Stimulated activated CD4-positive, alpha-beta T cell treated with anti-CD3 and anti-CD28 coated beads, Interleukin-1b, Interleukin-23, amount 100 ng/mL, for 24 hours (primary cell): ENCODE data around the gene FAM174B.
A peak's percentile ranks its signal among the peaks of the same experiment; 100 is the strongest.

Experiments used
- DNase-seq, 4 experiments: peaks; one replicate each; pipeline ENCODE4 v3.0.0-alpha.2; 2020; ENCODE audit warnings: low read depth in 4 of 4, low spot score in 1 of 4

Gene FAM174B

GRCh38 chr15:92643849-92644815, 11.4 kb downstream of the FAM174B start:
- DNase-seq = no peak

- no peak for DNase-seq
Measured at GRCh38 chr15:92638709-92639365, 16.7 kb downstream of the FAM174B start.

GRCh38 chr15:92638291-92638708, 17.3 kb downstream of the FAM174B start:
- DNase-seq = no peak

- DNase-seq = no peak
Measured at GRCh38 chr15:92637626-92638025, 17.9 kb downstream of the FAM174B start.

GRCh38 chr15:92636908-92637481, 18.6 kb downstream of the FAM174B start:
- DNase-seq = no peak

GRCh38 chr15:92636401-92636907, 19.1 kb downstream of the FAM174B start:
- DNase-seq = no peak

- DNase-seq = no peak
Measured at GRCh38 chr15:92634671-92635201, 20.8 kb downstream of the FAM174B start.

- DNase-seq = no peak
Measured at GRCh38 chr15:92634060-92634459, 21.5 kb downstream of the FAM174B start.

- no peak for DNase-seq
Measured at GRCh38 chr15:92633418-92633817, 22.2 kb downstream of the FAM174B start.

- DNase-seq = no peak
Measured at GRCh38 chr15:92633001-92633400, 22.6 kb downstream of the FAM174B start.

GRCh38 chr15:92631721-92632120, 23.9 kb downstream of the FAM174B start:
- DNase-seq = no peak

GRCh38 chr15:92629975-92630626, 25.5 kb downstream of the FAM174B start:
- DNase-seq = no peak

- DNase-seq = peak in 2 of 4 experiments; percentile 12 to 13
Measured at GRCh38 chr15:92629276-92629974, 26.1 kb downstream of the FAM174B start.

- DNase-seq = no peak
Measured at GRCh38 chr15:92627014-92627413, 28.6 kb downstream of the FAM174B start.

GRCh38 chr15:92625251-92625980, 30.2 kb downstream of the FAM174B start:
- DNase-seq = no peak

- no peak for DNase-seq
Measured at GRCh38 chr15:92624401-92624991, 31.1 kb downstream of the FAM174B start.

- DNase-seq = no peak
Measured at GRCh38 chr15:92623435-92623834, 32.1 kb downstream of the FAM174B start.

GRCh38 chr15:92621972-92622533, 33.5 kb downstream of the FAM174B start:
- no peak for DNase-seq

- DNase-seq = no peak
Measured at GRCh38 chr15:92620991-92621390, 34.6 kb downstream of the FAM174B start.
